ENCODE results near the gene RBP5.

GRCh38 chr12:7083125-7083524 lies 45.6 kb downstream of the RBP5 start:
- TF ChIP-seq POLR2A (IDR thresholded peaks at IDR 0.05; ENCODE audit: low read length): no peak
- TF ChIP-seq GATA1 (IDR thresholded peaks at IDR 0.05; ENCODE audit: low read depth, low read length): no peak

Data from erythroblast (primary cell).